ENCODE results near the gene RABAC1. TPM values are rescaled to one million over a fixed set of nuclear protein-coding genes. Genes with fewer than 3 reads are reported as not detected.

The RABAC1 gene
- total RNA-seq, 2 experiments from 2014 or later: 85.3 to 87.3 TPM

- H3K4me3 Mint-ChIP-seq: peak overlapping the region; percentile 81
- H3K4me1 Mint-ChIP-seq: peaks cover 14% of the 10 kb centered on the region
- ATAC-seq (ENCODE audit: low read depth) (peak; percentile 23), DNase-seq (no peak)
- H3K27ac Mint-ChIP-seq: no peak overlapping the region
- peaks cover 5% of the 10 kb centered on the region for H3K36me3 Mint-ChIP-seq
- no peaks in the 10 kb centered on the region for H3K9me3 Mint-ChIP-seq
- POLR2A ChIA-PET: interaction anchor here (0.9 to 2.0 kb wide), 7 partner anchors 15 to 59 kb away, joined by 3 to 6 read pairs (median 4); partner anchors contain the start of gene RABAC1
- peaks cover 7% of the 10 kb centered on the region for H3K27me3 Mint-ChIP-seq
Observed at GRCh38 chr19:41927497-41928192, 31.5 kb downstream of the RABAC1 start.

DNA sequence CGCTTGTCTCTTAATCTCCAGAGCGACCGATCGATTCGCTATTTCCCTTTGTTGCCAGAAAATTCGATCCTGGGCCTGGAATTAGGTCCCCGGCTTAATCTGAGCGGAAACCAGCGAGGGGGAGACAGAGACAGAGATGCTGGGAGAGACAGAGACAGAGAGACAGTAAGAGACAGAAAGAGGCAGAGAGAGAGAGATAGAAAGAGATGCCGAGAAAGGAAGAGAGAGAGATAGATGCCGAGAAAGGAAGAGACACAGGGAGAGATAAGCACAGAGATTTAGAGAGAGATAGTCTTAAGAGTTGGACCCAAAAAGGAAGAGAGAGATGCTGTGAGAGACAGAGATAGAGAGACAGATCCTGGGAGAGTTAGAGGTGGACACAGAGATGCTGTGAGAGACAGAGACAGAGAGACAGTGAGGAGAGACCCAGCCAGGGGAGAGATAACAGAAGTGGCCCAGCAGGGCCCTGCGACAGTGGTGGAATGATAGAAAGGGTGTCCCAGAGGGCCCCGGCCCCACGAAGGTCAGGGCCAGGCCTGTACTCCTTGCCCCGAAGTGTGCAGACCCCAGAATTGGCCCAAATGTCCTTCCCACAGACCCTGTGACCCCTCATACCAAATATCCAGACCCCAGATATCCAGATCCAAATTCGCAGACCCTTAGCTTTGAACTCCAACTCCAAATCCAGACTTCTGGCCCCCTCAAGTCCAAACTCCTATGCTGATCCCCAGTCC, 32.2 kb downstream of the RABAC1 start:
- POLR2A ChIA-PET: interaction anchor here (1.4 kb wide), 1 partner anchor 36 kb away, joined by 4 read pairs; no protein-coding TSS in a partner anchor
- peaks cover 19% of the 10 kb centered on the region for H3K4me1 Mint-ChIP-seq
- H3K4me3 Mint-ChIP-seq: no peak overlapping the region
- H3K27me3 Mint-ChIP-seq: peaks cover 12% of the 10 kb centered on the region
- ATAC-seq (ENCODE audit: low read depth): no peak
- H3K27ac Mint-ChIP-seq: no peak overlapping the region
- H3K9me3 Mint-ChIP-seq: no peaks in the 10 kb centered on the region
- DNase-seq: no peak
- peaks cover 5% of the 10 kb centered on the region for H3K36me3 Mint-ChIP-seq

DNA sequence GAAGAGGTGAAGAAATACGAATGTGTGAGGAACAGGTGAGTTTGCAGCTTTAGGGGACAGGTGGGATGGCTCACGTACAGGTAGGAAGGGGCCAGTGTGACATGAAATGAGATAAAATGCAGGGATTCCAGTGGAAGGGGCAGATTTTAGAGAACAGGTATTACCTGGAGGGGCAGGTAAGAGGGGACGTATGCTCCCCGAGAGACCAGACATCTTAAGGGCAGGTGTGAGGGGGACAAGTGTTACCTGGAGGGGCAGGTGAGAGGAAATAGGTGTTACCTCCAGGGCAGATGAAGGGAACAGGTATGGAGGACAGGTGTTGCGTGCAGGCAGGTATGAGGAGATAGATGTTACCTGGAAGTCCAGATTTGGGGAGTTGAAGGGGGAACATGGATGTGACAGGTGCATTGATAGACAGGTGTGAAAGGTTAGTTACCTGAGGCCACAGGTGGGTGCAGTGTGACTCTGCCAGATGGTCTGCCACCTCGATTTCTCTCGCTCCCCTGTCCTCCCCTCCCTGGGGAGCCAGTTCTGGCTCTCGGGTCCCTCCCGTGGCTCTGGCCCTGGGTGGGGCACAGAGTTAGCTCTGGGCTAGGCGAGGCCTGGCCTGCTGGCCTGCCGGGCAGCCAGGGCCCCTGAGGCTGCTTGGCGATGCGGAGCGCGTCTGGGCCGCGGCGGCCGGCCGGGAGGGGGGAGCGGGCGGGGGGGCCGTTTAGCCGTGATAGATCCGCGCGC, 32.9 kb downstream of the RABAC1 start:
- DNase-seq (no peak), ATAC-seq (ENCODE audit: low read depth) (no peak)
- Mint-ChIP-seq H3K27me3 (peaks cover 16% of the 10 kb centered on the region), H3K36me3 (peaks cover 5% of the 10 kb centered on the region), H3K9me3 (no peaks in the 10 kb centered on the region), H3K4me1 (peaks cover 21% of the 10 kb centered on the region), H3K27ac (no peak overlapping the region), H3K4me3 (no peak overlapping the region)
- POLR2A ChIA-PET: no interaction called here

DNA sequence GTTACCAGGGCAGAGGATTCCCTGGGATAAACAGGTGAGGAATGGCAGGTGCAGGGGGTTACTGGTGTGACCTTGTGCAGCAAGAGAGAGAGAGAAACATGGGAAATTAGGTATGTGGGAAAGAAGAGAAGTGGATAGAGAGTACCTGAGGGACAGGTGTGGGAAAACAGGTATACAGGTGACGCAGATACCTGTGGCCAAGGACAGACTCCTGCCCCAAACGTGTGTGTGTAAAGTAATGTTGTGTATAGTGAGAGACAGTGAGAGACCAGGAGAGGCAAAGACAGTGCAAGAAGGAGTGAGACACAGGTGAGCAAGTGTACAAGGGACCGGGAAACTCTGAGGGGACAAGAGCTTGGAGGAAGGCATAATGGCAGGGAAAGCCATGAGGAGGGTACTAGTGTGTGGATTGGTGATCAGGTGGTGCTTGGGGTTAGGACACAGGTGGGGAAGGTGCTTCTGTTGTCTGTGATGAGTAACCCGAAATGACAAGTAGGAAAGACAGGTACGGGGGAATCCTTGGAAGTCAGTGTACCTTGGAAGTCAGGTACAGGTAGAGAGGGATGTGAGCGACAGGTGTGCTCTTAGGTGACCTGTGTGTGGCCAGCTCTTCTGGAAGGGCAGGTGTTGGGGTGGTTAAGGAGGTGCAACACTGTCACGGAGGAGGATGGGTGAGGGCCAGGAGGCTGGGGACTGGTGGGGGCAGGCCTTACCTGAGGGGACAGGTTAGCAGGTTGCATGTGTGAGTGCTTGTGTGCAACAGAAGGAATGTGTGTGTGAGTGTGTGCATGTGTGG, 33.7 kb downstream of the RABAC1 start:
- no peak overlapping the region for H3K4me3 Mint-ChIP-seq
- POLR2A ChIA-PET: no interaction called here

GRCh38 chr19:41924151-41925145, 34.7 kb downstream of the RABAC1 start:
- Mint-ChIP-seq H3K36me3 (peaks cover 5% of the 10 kb centered on the region), H3K9me3 (no peaks in the 10 kb centered on the region), H3K4me3 (no peak overlapping the region), H3K27ac (no peak overlapping the region), H3K27me3 (peaks cover 18% of the 10 kb centered on the region), H3K4me1 (peaks cover 19% of the 10 kb centered on the region)
- no peak for ATAC-seq (ENCODE audit: low read depth)
- POLR2A ChIA-PET: interaction anchor here (1.1 kb wide), 1 partner anchor 36 kb away, joined by 3 read pairs; no protein-coding TSS in a partner anchor
- no peak for DNase-seq

More for the DNA sequence above, 33.7 kb downstream of the RABAC1 start:
- ATAC-seq (ENCODE audit: low read depth) (no peak), DNase-seq (no peak)
- Mint-ChIP-seq H3K9me3 (no peaks in the 10 kb centered on the region), H3K27me3 (peaks cover 18% of the 10 kb centered on the region), H3K4me1 (peaks cover 22% of the 10 kb centered on the region), H3K27ac (no peak overlapping the region), H3K36me3 (peaks cover 5% of the 10 kb centered on the region)

DNA sequence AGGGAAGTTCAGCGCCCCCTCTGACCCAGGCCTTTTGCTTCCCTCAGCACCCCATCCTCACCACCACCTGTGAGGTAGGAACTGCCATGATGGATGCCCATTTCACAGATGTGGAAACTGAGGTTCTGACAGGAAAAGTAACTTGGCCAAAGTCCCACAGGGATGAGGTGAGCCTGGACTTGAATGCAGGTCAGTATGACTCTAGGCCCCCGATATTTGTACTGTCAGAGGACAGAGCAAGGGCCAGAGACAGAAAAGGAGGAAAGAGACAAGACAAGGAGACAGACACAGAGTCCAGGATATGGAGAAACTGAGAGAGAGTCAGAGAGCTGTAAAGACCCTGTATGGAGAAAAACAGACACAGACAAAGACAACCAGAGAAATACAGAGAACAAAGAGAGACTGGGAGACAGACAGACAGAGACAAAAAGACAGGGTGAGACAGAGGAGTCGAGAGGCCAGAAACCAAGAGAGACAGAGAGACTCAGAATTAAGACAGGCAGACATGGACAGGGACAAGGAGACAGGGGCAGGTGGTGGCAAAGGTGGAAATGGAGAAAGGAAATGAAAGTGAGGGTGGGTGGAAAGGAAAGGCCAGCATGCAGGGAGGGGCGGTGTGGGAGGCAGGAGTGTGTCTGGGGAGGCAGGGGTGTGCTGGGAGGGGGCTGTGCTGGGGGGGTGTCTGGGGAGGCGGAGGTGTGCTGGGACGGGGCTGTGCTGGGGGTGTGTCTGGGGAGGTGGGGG, 35.9 kb downstream of the RABAC1 start:
- ATAC-seq (ENCODE audit: low read depth) (no peak), DNase-seq (no peak)
- Mint-ChIP-seq H3K4me3 (no peak overlapping the region), H3K9me3 (no peaks in the 10 kb centered on the region), H3K4me1 (peaks cover 13% of the 10 kb centered on the region), H3K27ac (no peak overlapping the region), H3K27me3 (peaks cover 16% of the 10 kb centered on the region), H3K36me3 (no peaks in the 10 kb centered on the region)
- POLR2A ChIA-PET: interaction anchor here (1.1 kb wide), 1 partner anchor 35 kb away, joined by 3 read pairs; no protein-coding TSS in a partner anchor

DNA sequence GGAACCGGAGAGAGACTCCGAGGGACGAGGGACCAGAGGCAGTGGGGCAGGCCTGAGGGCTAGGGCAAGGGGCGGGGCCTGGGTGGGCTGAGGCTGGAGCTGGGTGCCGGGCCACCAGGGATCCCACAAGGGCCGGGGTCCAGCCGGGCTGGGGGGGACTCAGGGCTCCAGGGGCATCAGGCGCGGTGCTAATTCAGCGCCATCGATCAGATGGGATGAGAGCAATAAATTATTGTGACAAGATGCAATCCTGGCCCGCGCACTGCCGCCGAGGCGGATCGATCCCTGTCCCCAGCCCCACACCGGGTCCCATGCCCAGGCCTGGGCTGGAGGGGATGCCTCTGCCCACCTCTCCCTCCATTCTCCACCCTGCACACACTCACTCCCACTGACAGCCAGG, 36.5 kb downstream of the RABAC1 start:
- no peak for ATAC-seq (ENCODE audit: low read depth)
- Mint-ChIP-seq H3K36me3 (no peaks in the 10 kb centered on the region), H3K4me1 (peaks cover 13% of the 10 kb centered on the region), H3K4me3 (no peak overlapping the region), H3K27me3 (peaks cover 16% of the 10 kb centered on the region), H3K9me3 (no peaks in the 10 kb centered on the region), H3K27ac (no peak overlapping the region)
- POLR2A ChIA-PET: interaction anchor here (0.7 kb wide), 1 partner anchor 13 kb away, joined by 4 read pairs; no protein-coding TSS in a partner anchor
- DNase-seq: no peak

- H3K4me3 Mint-ChIP-seq: no peak overlapping the region
- no peaks in the 10 kb centered on the region for H3K36me3 Mint-ChIP-seq
- no peak overlapping the region for H3K27ac Mint-ChIP-seq
- ATAC-seq (ENCODE audit: low read depth): no peak
- peaks cover 13% of the 10 kb centered on the region for H3K4me1 Mint-ChIP-seq
- POLR2A ChIA-PET: interaction anchor here (0.7 to 1.1 kb wide), 5 partner anchors 10 to 53 kb away, joined by 3 to 4 read pairs (median 3); no protein-coding TSS in a partner anchor
- H3K27me3 Mint-ChIP-seq: peaks cover 16% of the 10 kb centered on the region
- no peaks in the 10 kb centered on the region for H3K9me3 Mint-ChIP-seq
- no peak for DNase-seq
Observed at GRCh38 chr19:41921577-41922576, 37.2 kb downstream of the RABAC1 start.

GRCh38 chr19:41920882-41921576, 38.1 kb downstream of the RABAC1 start:
- Mint-ChIP-seq H3K27ac (no peak overlapping the region), H3K4me1 (peaks cover 13% of the 10 kb centered on the region), H3K4me3 (no peak overlapping the region), H3K9me3 (no peaks in the 10 kb centered on the region), H3K27me3 (peaks cover 16% of the 10 kb centered on the region), H3K36me3 (no peaks in the 10 kb centered on the region)
- POLR2A ChIA-PET: interaction anchor here (1.0 to 1.1 kb wide), 4 partner anchors 9 to 52 kb away, joined by 3 read pairs; no protein-coding TSS in a partner anchor
- ATAC-seq (ENCODE audit: low read depth) (no peak), DNase-seq (no peak)
